ENCODE measurements around the gene RASA3. TPM values are rescaled to one million over a fixed set of nuclear protein-coding genes. Genes with fewer than 3 reads are reported as not detected.
A peak's percentile ranks its signal among the peaks of the same experiment; 100 is the strongest.
"Not testable (repeated sequence)": the region's sequence is repeated elsewhere in the genome, so short reads cannot be mapped to it uniquely, and the experiment has no call there.

Gene RASA3, protein sequence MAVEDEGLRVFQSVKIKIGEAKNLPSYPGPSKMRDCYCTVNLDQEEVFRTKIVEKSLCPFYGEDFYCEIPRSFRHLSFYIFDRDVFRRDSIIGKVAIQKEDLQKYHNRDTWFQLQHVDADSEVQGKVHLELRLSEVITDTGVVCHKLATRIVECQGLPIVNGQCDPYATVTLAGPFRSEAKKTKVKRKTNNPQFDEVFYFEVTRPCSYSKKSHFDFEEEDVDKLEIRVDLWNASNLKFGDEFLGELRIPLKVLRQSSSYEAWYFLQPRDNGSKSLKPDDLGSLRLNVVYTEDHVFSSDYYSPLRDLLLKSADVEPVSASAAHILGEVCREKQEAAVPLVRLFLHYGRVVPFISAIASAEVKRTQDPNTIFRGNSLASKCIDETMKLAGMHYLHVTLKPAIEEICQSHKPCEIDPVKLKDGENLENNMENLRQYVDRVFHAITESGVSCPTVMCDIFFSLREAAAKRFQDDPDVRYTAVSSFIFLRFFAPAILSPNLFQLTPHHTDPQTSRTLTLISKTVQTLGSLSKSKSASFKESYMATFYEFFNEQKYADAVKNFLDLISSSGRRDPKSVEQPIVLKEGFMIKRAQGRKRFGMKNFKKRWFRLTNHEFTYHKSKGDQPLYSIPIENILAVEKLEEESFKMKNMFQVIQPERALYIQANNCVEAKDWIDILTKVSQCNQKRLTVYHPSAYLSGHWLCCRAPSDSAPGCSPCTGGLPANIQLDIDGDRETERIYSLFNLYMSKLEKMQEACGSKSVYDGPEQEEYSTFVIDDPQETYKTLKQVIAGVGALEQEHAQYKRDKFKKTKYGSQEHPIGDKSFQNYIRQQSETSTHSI
- total RNA-seq (100 to 1,000 TPM; 223 to 267 (median 238) TPM), total RNA-seq (54.1 to 448 (median 349) reads per million in 29 experiments)
- 126 TPM for total RNA-seq (2013)

DNA sequence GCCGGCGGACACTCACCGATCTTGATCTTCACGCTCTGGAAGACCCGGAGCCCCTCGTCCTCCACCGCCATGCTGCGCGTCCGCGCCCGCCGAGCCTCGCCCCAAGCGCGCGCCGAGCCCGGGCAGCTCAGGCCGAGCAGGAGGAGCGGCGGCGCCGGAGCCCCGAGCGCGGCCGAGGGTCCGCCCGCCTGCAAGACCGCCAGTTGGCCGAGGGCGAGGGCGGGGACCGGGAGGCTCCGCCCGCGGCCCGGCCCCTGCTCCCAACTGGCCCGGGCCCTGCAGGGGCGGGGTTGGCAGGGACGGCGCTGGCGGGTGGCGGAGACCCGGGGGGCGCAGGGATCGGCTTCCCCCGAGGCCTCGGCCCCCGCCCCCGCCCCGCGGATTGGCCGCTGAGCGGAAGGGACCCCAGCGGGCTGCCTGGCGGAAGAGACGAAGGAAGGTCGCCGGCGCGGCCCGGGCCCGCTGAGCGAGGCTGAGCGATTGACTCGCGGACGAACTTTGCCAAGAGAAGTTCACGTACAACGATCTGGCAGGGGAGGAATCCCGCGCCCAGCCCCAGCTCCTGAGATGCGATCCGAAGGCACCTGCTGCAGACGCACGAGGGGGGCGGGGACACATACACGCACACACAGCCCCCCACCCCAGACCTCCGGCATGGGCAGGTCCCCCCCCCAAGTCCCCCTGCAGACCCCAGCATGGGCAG is at the start of gene RASA3:
TSS of gene RASA3 (minus strand) at position 205 of the 703 bp plus-strand sequence. CDS start at position 71, 134 bp downstream.
- under 1% methylated on average over 74 of the region's 81 CpGs for WGBS (ENCODE audit: insufficient coverage)
- Mint-ChIP-seq H3K4me1 (peaks cover 47 to 66% (median 60%) of the 10 kb centered on the region in 3 donors), H3K27ac (peak within 1 kb of the TSS; percentile 95 to 99), H3K36me3 (peaks cover 17% of the 10 kb centered on the region), H3K4me3 (peak within 1 kb of the TSS; percentile 97 to 100 (median 99)), H3K9me3 (no peaks in the 10 kb centered on the region), H3K27me3 (no peaks in the 10 kb centered on the region)
- ATAC-seq (replicated peaks in 1 of 4) (peak; percentile 57 to 63 (median 60)), DNase-seq (peak in 26 of 35 experiments; percentile 32 to 75 (median 54))
- peaks cover 22 to 51% of the 10 kb centered on the region in 2 experiments for H3K4me1 ChIP-seq (ENCODE audit: control insufficient read depth in 1 of 2, extremely low read depth in 1 of 2, insufficient read depth in 2 of 2, low read length in 2 of 2)
- peak within 1 kb of the TSS; percentile 67 for H3K27ac ChIP-seq (ENCODE audit: low read length)
- H3K9me3 ChIP-seq: no peaks in the 10 kb centered on the region
- CTCF ChIA-PET: no interaction called here
- peaks cover 0 to 13% of the 10 kb centered on the region in 2 donors for H3K36me3 ChIP-seq (ENCODE audit: control insufficient read depth in 2 of 2, extremely low read depth in 1 of 2, insufficient read depth in 1 of 2, low read length in 1 of 2)
- no peaks in the 10 kb centered on the region for H3K27me3 ChIP-seq (replicated peaks in 1 of 2; ENCODE audit: control insufficient read depth in 2 of 2, extremely low read depth in 1 of 2, insufficient read depth in 2 of 2, low read length in 1 of 2)
- H3K4me3 ChIP-seq (ENCODE audit: control insufficient read depth in 1 of 2, extremely low read depth in 1 of 2, low read length in 1 of 2): peak within 1 kb of the TSS; percentile 91 to 98
- POLR2A ChIA-PET: no interaction called here

DNA sequence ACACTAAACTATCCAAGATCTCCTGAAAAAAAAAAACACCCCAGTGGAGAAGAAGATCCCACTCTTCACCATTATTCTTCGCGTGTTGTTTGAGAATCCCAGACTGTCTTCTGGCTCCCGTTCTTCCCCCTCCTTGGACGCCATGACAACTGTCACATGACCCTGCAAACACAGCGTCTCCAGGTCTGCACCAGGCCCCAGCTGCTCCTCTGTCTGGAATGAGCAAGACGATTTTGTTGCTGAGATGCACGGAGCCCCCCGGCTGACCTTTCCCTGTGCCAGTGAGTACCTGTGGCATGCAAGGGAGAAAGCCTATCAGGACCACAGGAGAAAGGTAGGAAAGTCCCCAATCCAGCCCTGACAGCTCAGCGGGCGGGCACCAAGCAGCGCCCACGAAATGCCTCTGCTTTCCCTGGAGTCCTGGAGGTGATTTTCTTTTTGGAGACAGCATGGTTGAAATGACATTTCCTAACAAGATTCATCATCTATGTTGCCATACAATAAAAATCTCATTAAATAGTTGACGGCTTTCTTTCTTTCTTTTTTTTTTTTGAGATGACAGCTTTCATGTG is 46.8 kb upstream of the RASA3 start, which contains the start of gene CFAP97D2:
TSS of gene CFAP97D2 (plus strand) at position 171 of the 572 bp plus-strand sequence. CDS start at position 245, 74 bp downstream.
- Histone ChIP-seq H3K9me3 (no peaks in the 10 kb centered on the region), H3K4me3 (ENCODE audit: control insufficient read depth in 1 of 2, extremely low read depth in 1 of 2, low read length in 1 of 2) (no peak within 1 kb of the TSS), H3K27me3 (replicated peaks in 1 of 2; ENCODE audit: control insufficient read depth in 2 of 2, extremely low read depth in 1 of 2, insufficient read depth in 2 of 2, low read length in 1 of 2) (peaks cover 0 to 6% of the 10 kb centered on the region in 2 experiments), H3K36me3 (ENCODE audit: control insufficient read depth in 2 of 2, extremely low read depth in 1 of 2, insufficient read depth in 1 of 2, low read length in 1 of 2) (no peaks in the 10 kb centered on the region), H3K4me1 (ENCODE audit: control insufficient read depth in 1 of 2, extremely low read depth in 1 of 2, insufficient read depth in 2 of 2, low read length in 2 of 2) (peaks cover 0 to 47% of the 10 kb centered on the region in 2 experiments), H3K27ac (ENCODE audit: low read length) (no peak within 1 kb of the TSS)
- Mint-ChIP-seq H3K9me3 (peaks cover 0 to 4% (median 0%) of the 10 kb centered on the region in 3 donors), H3K4me1 (peaks cover 49 to 69% (median 53%) of the 10 kb centered on the region in 3 donors), H3K36me3 (no peaks in the 10 kb centered on the region), H3K4me3 (peak within 1 kb of the TSS in 1 of 3 donors; percentile 33), H3K27ac (peak within 1 kb of the TSS in 1 of 2 donors; percentile 34), H3K27me3 (peaks cover 0 to 8% of the 10 kb centered on the region in 2 donors)
- 87% methylated on average over 8 of the region's 13 CpGs for WGBS (ENCODE audit: insufficient coverage)
- ChIA-PET CTCF (interaction anchor here in 1 of 2 donors (0.6 kb wide), 1 partner anchor 8 kb away, joined by 3 read pairs; no protein-coding TSS in a partner anchor), POLR2A (no interaction called here)
- no peak for ATAC-seq (replicated peaks in 1 of 4)
- DNase-seq: no peak

DNA sequence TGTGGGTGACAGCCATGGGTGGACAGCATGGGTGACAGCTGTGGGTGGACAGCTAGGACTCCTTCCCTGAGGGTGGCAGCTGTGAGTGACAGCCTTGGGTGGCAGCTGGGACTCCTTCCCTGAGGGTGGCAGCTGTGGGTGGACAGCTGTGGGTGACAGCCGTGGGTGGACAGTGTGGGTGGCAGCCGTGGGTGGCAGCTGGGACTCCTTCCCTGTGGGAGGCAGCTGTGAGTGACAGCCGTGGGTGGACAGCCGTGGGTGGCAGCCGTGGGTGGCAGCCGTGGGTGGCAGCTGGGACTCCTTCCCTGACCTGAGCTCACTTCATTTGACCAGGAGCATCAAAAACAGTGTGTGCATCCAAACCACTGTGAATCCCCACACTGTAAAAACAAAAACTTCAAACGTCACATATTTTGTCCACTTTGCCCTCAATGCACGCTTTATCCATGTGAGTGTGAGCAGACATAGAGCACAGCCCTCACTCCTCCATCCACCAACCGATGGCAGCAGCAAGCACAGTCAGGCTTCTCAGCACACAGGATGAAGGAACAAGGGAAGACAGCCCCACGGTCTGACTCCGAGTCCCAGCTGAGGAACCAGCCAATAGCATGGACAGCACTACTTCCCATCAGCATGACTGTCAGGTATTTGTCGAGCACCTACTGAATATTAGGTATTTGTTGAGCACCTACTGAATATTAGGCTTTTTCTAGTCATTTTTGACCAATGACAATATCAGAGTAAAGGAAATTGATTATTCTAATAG is 45.0 kb upstream of the RASA3 start:
- Histone ChIP-seq H3K36me3 (ENCODE audit: control insufficient read depth in 2 of 2, extremely low read depth in 1 of 2, insufficient read depth in 1 of 2, low read length in 1 of 2) (no peaks in the 10 kb centered on the region), H3K9me3 (no peaks in the 10 kb centered on the region), H3K4me3 (ENCODE audit: control insufficient read depth in 1 of 2, extremely low read depth in 1 of 2, low read length in 1 of 2) (no peak overlapping the region), H3K27ac (ENCODE audit: low read length) (no peak overlapping the region), H3K4me1 (ENCODE audit: control insufficient read depth in 1 of 2, extremely low read depth in 1 of 2, insufficient read depth in 2 of 2, low read length in 2 of 2) (peaks cover 0 to 50% of the 10 kb centered on the region in 2 experiments), H3K27me3 (replicated peaks in 1 of 2; ENCODE audit: control insufficient read depth in 2 of 2, extremely low read depth in 1 of 2, insufficient read depth in 2 of 2, low read length in 1 of 2) (peaks cover 0 to 6% of the 10 kb centered on the region in 2 experiments)
- WGBS (ENCODE audit: insufficient coverage): 44% methylated on average over 11 of the region's 12 CpGs
- DNase-seq: no peak
- POLR2A ChIA-PET: interaction anchor here in 1 of 2 donors (0.7 kb wide), 1 partner anchor 91 kb away, joined by 5 read pairs; no protein-coding TSS in a partner anchor
- no peak for ATAC-seq (replicated peaks in 1 of 4)
- peaks cover 38 to 67% (median 51%) of the 10 kb centered on the region in 3 donors for H3K4me1 Mint-ChIP-seq
- H3K9me3 Mint-ChIP-seq: peaks cover 0 to 15% (median 7%) of the 10 kb centered on the region in 3 donors
- no peak overlapping the region for H3K4me3 Mint-ChIP-seq
- H3K36me3 Mint-ChIP-seq: peaks cover 2% of the 10 kb centered on the region
- CTCF ChIA-PET: no interaction called here
- peak overlapping the region in 1 of 2 donors; percentile 55 for H3K27ac Mint-ChIP-seq
- H3K27me3 Mint-ChIP-seq: peaks cover 0 to 8% of the 10 kb centered on the region in 2 donors

DNA sequence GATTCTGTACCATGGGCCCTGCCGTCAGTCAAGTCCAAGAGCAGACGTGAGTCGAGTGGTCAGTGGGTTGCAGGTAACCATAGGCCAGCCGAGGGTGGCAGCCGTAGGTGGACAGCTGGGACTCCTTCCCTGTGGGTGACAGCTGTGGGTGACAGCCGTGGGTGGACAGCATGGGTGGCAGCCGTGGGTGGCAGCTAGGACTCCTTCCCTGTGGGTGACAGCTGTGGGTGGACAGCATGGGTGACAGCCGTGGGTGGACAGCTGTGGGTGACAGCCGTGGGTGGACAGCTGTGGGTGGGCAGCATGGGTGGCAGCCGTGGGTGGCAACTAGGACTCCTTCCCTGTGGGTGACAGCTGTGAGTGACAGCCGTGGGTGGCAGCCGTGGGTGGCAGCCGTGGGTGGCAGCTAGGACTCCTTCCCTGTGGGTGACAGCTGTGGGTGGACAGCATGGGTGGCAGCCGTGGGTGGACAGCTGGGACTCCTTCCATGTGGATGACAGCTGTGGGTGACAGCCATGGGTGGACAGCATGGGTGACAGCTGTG is 44.0 kb upstream of the RASA3 start:
- Mint-ChIP-seq H3K4me1 (peaks cover 38 to 67% (median 51%) of the 10 kb centered on the region in 3 donors), H3K27ac (peak overlapping the region in 1 of 2 donors; percentile 34), H3K9me3 (peaks cover 0 to 21% (median 9%) of the 10 kb centered on the region in 3 donors)
- POLR2A ChIA-PET: interaction anchor here in 1 of 2 donors (1.2 kb wide), 1 partner anchor 14 kb away, joined by 4 read pairs; no protein-coding TSS in a partner anchor
- H3K36me3 ChIP-seq (ENCODE audit: control insufficient read depth in 2 of 2, extremely low read depth in 1 of 2, insufficient read depth in 1 of 2, low read length in 1 of 2); H3K27me3 Mint-ChIP-seq; ATAC-seq (replicated peaks in 1 of 4); H3K4me3 ChIP-seq (ENCODE audit: control insufficient read depth in 1 of 2, extremely low read depth in 1 of 2, low read length in 1 of 2); H3K9me3 ChIP-seq; H3K27me3 ChIP-seq (replicated peaks in 1 of 2; ENCODE audit: control insufficient read depth in 2 of 2, extremely low read depth in 1 of 2, insufficient read depth in 2 of 2, low read length in 1 of 2); H3K36me3 Mint-ChIP-seq; DNase-seq; H3K27ac ChIP-seq (ENCODE audit: low read length); H3K4me3 Mint-ChIP-seq: not testable (repeated sequence)
- H3K4me1 ChIP-seq (ENCODE audit: control insufficient read depth in 1 of 2, extremely low read depth in 1 of 2, insufficient read depth in 2 of 2, low read length in 2 of 2): peaks cover 0 to 50% of the 10 kb centered on the region in 2 experiments
- CTCF ChIA-PET: interaction anchor here in 1 of 2 donors (0.6 kb wide), 1 partner anchor 115 kb away, joined by 5 read pairs; no protein-coding TSS in a partner anchor
- WGBS (ENCODE audit: insufficient coverage): 60% methylated on average over 13 of the region's 14 CpGs

DNA sequence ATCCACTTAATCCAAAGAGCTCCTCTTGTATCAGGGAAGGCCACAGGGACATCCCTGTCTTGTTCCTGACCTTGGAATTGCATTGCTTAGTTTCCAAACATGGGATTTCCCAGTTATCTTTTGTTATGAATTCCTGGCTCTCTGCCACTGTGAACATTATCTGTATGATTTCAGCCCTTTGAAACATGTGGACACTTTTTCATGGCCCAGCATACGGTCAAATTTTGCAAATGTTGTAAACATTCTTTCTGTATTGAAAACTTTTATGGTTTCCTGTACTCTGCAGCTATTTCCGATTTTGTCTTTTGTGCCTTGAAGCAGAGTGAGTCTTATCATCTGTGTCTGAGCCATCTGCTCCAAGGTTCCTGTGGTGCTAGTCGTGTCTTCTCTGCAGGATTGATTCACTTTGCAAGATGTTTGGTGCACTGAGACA is 42.1 kb upstream of the RASA3 start:
- Histone ChIP-seq H3K4me1 (ENCODE audit: control insufficient read depth in 1 of 2, extremely low read depth in 1 of 2, insufficient read depth in 2 of 2, low read length in 2 of 2) (peaks cover 0 to 43% of the 10 kb centered on the region in 2 experiments), H3K27me3 (replicated peaks in 1 of 2; ENCODE audit: control insufficient read depth in 2 of 2, extremely low read depth in 1 of 2, insufficient read depth in 2 of 2, low read length in 1 of 2) (peaks cover 0 to 4% of the 10 kb centered on the region in 2 experiments), H3K9me3 (no peaks in the 10 kb centered on the region), H3K36me3 (ENCODE audit: control insufficient read depth in 2 of 2, extremely low read depth in 1 of 2, insufficient read depth in 1 of 2, low read length in 1 of 2) (no peaks in the 10 kb centered on the region), H3K4me3 (ENCODE audit: control insufficient read depth in 1 of 2, extremely low read depth in 1 of 2, low read length in 1 of 2) (no peak overlapping the region), H3K27ac (ENCODE audit: low read length) (no peak overlapping the region)
- peak overlapping the region; percentile 75 to 77 for H3K27ac Mint-ChIP-seq
- DNase-seq (no peak), ATAC-seq (replicated peaks in 1 of 4) (peak in 3 of 4 experiments; percentile 47 to 53 (median 52))
- H3K9me3 Mint-ChIP-seq: peaks cover 0 to 21% (median 9%) of the 10 kb centered on the region in 3 donors
- WGBS (ENCODE audit: insufficient coverage): 58% methylated on average over 3 of the region's 3 CpGs
- H3K4me3 Mint-ChIP-seq: peak overlapping the region in 1 of 3 donors; percentile 25
- ChIA-PET POLR2A (no interaction called here), CTCF (no interaction called here)
- peaks cover 2% of the 10 kb centered on the region for H3K36me3 Mint-ChIP-seq
- peaks cover 0 to 4% of the 10 kb centered on the region in 2 donors for H3K27me3 Mint-ChIP-seq
- H3K4me1 Mint-ChIP-seq: peaks cover 25 to 52% (median 36%) of the 10 kb centered on the region in 3 donors
